GM10847 (cell line): Measurements from ENCODE around the gene TRPC4.

ENCODE experiments used
- POLR2A ChIP-seq: IDR thresholded peaks from 2 replicates; pipeline ENCODE4 v1.6.1; 2011; ENCODE audit not compliant: insufficient read length; ENCODE audit errors: extremely low read depth

Gene TRPC4

DNA sequence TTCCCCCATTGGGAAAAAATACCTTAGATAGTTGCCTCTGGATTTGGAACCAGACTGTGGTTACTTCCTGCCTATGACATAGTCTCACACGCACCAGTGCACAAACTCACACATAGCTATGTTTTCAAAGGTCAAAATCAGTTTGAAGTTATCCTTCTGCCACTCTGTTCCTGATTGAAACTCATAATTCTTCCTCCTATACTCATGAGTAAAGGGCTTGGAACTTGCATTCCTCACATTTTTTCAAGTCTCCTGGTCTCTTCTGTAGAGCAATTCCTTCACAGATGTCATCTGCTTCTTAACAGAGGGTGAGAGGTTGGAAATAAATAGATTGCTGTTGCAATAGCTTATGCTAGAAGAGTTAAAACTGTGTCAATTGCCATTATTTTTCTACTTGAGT, 252.4 kb downstream of the TRPC4 start:
- TF ChIP-seq POLR2A, result no peak

DNA sequence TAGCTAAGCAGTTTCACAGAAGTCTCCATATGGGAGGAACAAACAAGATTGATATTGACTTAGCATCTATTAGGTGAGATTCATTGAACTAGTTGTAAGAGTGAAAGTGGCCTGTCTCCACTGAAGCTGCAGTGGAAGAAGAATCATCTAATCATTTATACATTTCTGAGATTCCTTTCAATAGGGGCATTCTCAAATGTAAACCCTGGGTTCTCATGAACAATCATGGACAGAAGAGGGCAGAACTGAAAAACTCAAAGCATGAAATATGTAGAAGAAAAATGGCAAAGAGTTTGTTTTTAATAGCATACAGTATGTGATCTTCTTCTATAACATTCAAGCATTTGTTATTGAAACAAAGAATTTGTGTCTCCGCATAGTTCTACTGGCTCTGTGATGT, 253.4 kb downstream of the TRPC4 start:
- no peak for TF ChIP-seq POLR2A

DNA sequence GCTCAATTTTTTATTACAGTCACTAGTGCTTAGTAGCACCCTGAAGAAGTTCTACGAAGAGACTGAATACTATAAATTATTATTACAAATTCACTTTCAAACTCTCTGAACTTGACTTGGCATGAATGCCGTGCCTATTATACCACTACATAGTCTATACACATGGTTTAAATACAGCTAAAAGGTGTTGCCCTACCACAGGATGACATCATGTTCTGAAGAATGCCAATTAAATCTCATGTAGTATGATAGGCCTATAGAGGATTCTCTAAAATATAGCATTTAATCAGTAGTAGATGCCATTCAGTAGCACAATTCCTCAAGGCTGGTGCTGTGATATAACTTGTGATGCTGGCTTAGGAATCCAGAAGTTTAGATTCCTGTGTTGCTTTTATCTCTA, 254.3 kb downstream of the TRPC4 start:
- TF ChIP-seq POLR2A, result no peak

DNA sequence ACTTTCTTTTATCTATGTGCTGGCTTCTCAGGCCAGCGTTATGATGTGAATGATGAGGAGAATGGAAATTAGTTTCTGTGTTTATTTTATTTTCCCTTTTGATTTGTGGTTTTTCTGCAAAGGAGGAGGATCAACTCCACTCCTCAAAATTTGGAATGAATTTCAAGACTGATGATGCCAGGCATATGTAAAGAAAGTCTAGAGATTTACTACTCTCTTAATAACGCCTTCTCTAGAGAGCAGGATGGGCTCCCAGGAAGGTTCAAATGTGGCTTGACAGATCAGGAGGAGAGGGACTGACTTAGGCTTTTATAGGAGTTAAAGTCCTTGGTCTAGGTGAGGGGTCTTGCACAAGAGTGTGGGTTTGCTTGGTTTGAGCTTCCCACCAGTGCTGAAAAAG, 255.9 kb downstream of the TRPC4 start:
- no peak for TF ChIP-seq POLR2A

DNA sequence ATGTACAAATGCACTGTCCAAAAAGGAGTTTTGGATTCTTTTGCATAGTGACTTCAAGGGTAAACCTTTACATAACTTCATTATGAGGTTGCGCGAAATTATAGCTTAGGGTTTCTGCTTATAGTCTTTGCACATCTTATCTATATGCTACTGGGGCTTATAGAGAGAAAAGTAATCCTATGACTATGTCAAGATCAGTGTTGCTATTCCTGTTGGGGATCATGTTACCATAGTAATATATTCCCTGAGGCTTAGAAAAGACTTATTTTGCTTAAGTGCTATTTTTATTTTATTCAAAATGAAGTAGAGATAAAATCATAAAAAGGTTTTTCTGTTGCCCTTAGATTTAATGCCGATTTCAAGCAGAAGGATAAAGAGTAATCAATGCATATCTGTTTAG, 256.3 kb downstream of the TRPC4 start:
- no peak for TF ChIP-seq POLR2A

DNA sequence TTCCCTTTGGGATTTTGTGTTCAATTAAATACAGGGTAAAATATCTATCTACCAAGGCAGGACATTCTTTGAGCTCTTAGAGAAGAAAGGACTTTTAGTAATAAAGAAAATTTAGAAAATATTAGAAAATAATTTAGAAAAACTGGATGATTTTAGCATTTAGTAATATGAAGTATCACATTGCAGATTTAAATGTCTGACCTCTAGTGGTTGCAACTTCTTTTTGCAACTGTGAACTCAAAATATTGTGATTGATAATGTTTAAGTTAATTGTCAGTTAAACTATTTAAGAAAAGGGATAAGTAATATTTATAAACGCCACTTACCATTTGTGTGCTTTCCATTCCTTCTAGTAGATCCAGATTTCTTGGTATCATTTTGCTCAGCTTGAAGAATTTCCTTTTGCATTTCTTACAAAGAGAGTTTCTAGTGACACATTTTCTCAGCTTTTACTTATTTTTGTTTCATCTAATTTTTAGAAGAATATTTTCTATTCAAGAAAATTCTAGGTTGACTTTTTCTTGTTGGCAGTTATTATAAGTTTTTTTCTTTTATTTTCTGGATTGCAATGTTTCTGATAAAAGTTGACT, 260.7 kb downstream of the TRPC4 start:
- TF ChIP-seq POLR2A, result no peak

DNA sequence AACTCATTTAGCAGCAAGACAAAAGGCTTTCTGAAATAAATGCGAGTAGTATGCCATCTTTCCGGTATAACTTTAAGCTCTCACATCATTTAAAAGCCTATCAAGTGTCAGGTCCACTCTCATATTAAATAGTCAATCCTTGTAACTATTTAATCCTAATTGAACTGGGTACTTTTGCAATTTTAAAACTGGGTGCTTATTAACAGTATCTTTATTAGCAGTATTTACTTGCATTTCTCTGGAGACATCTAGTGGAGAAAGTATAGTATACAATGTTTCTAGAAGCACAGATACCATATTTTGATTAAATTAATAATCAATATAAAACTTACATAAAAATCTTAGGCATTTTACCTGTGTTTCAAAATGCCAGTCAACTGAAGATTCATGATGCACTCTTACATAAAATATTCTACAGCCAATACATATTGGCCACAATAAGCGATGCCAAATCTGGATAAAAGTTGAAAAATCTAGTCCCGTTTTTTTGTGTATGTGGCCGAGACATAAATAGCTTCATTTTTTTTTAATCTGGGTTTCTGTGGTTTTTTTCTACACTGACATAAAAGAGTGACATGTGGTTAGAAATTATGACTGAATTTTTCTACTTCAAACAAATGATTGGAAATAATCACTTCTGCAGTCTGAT, 266.7 kb downstream of the TRPC4 start:
- TF ChIP-seq POLR2A, result no peak

DNA sequence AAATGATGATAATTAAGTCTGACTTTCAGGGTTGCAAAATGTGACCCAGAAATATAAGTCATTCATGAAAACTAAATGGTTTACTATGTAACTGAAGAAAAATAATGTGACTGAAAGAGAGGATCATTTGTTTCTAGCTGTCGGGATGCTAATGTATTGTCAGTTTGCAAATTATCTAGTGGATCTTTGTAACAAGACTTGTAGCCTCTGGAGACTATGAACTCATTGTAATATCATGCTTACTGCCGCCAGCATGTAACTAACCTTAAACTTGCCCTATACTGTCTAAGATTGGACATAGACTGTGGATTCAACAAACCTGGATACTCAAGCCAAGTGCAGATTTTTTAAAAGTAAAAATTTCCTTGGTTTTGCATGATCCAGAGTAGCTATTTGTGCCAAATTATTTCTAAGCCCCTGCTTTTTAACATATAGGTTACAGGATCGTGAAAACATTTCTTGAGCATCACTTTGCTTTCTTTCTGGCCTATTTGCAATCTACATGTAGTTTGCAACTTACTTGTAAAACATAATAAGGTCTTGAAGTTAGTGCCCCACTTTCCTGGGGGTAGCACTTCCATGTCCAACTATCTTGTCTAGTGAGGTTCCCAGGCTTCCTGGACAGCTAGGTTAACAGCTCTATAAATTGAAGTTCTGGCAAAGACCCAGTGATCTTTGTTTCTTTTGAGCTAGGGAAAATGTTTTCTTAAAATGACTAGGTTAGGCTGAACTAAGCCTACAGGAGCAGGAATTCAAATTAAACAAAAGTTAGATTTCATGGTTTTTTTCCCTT, 267.7 kb downstream of the TRPC4 start:
- TF ChIP-seq POLR2A, result no peak

DNA sequence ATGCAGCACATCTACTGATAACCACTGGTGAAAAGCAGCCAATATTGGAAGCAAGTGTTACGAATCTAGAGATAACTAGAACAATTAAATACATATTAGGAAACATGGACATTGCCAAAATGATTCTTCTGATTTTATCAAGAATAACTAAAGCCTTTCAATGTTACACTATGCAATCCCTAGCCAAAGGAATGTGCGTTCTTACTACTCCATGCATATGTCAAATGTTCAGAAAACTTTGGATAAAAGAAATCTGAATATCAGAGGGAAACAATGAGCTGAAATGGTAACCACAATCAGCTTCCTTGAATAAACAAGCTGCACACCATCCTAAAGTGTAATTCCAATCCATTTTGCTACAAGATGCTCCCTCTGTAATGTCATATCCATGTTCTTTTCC, 270.1 kb downstream of the TRPC4 start:
- TF ChIP-seq POLR2A, result no peak

DNA sequence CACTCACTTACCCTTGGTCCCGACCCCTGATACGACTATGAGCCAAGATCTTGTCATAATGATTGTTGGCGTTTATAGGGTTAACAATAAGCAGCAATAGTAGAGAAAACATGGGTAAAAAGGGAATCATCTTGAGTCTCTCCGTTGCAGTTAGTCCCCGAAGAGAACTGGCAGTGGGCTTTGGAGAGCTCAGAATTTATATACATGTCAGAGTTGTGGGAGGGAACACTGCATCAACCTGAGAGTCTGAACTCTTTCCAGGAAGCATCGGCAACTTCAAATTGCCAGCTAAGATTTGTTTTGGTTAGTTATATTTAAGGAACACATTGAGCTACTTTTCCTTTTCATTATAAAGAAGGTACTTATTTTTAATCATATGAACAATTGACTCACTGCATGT, 271.0 kb downstream of the TRPC4 start, which contains the start of gene POSTN:
POSTN (minus strand) TSS at position 172 of the 400 bp plus-strand sequence; CDS start at position 130, 42 bp downstream.
- no peak for TF ChIP-seq POLR2A

DNA sequence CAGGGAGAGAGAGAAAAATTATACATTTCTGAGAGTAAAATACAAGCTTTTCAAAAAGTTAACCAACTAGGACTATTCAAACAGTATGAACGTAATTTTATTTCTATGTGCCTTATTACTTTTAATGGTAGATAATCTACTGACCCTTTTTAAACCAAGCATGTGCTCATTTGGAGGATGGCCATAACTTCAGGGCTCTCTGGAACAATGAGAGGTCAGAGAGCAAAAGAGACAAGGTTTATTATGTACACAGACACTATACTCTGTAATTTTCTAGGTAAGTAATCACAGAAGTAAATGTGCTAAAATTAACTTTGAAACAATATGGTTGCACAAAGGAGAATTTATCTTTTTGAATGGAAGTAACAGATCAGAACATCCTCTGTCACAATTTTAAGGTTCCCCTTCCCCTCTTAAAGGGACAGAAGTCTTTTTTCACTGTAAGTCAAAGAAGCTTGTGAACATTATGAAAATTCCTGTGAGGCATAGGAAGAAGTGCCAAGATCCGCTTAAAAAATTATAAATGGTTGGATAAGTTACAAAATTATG, 272.0 kb downstream of the TRPC4 start:
- no peak for TF ChIP-seq POLR2A

DNA sequence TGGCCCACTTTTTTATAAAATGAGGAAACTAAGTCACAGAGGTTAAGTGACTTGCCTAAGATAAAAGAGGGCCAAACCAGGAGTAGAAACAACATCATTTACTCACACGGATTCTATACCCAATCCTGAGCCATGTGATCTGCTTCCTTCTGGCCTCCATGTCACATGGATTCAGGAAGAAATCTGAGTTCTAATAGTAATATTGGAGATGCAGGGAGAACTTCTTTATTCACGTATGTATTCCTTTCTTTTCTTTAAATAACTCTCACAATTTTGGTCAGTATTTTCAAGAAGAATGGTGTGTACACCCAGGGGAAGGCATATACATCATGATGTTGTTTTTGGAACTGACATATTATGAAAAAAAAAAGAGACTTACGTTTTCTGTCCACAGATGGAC, 272.8 kb downstream of the TRPC4 start:
- TF ChIP-seq POLR2A, result no peak

DNA sequence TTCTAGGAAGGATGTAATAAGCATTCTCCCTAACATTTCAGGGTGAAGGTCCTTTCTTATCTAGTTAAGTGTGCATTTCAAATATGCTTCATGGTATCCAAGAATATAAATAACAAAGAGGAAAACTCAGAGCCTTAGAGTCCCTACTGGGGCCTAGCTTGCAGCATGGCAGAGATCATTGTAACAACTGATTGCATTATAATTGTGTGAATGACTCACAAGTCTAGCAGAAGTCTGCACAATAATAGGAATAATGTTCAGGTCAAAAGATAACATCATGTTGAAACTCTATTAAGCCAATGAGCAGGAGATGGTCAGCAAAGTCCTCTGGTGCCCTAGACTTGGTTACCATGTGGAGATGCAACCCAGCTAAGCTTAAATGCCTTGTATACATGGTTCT, 274.4 kb downstream of the TRPC4 start:
- TF ChIP-seq POLR2A, result no peak

DNA sequence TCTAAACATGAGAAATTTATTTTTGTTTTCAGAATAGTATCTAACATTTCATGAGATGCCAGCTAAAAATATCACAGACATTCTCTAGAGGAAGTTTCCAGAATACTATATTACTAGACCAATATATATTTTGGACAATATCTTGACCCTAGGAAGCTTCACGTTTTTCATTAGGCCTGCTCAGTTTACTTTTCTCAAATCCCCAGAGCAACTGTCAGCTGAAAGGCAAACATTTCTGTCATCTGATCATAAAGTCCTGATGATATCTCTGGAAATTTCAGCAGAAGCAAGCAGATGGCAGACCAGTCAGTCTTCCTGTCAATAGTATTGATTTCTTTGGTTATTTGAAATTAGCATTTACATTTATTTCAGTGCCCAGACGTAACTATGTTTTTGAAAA, 275.0 kb downstream of the TRPC4 start:
- TF ChIP-seq POLR2A, result no peak

DNA sequence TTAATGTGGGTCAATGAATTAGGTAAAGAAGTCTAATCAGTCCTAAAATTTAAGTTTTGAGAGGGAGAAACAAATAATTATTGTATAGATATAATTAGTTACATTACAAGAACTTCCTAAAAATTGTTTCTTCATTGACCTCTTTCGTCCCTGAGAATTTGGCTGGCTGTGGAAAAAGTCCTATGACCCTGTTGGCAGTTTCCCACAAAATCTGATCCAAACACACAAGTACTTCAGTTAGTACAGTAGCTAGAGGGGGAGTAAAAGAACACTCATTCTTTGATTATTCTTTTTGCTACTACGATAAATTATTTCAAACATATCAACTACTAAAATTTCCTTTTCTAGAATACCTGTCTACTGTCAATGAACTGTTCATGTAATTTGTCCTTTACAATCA, 282.3 kb downstream of the TRPC4 start:
- TF ChIP-seq POLR2A, result no peak
